HCT116 (cell line): ENCODE measurements around the gene GRM8.

ENCODE experiments used
- CEBPB ChIP-seq: IDR thresholded peaks from 2 replicates; pipeline ENCODE4 v1.6.1; 2012; ENCODE audit warnings: low read depth
- CTCF ChIP-seq, 3 experiments: fragments of 200-600 bp in 1 of 3; sonication (generic) in 1 of 3; IDR thresholded peaks in 2 of 3; conservative IDR thresholded peaks in 1 of 3; 2 replicates each; pipeline ENCODE4 v1.5.1; 2012 to 2017; ENCODE audit warnings: low read depth in 2 of 3, low read length in 2 of 3, antibody characterized with exemption in 1 of 3, borderline replicate concordance in 1 of 3, control low read depth in 1 of 3, mild to moderate bottlenecking in 1 of 3, mixed read lengths in 1 of 3, mixed run types in 1 of 3, moderate library complexity in 1 of 3; ENCODE audit not compliant: insufficient read depth in 1 of 3
- EZH2 ChIP-seq: fragments of 200-600 bp; sonication (generic); IDR thresholded peaks from 2 replicates; pipeline ENCODE4 v1.6.1; 2017; ENCODE audit warnings: antibody characterized with exemption, mixed run types
- POLR2A ChIP-seq: IDR thresholded peaks from 2 replicates; pipeline ENCODE4 v1.7.0; 2011; ENCODE audit warnings: borderline replicate concordance; ENCODE audit not compliant: insufficient read depth, insufficient read length; ENCODE audit errors: extremely low read depth
- TCF7L2 ChIP-seq: IDR thresholded peaks from 2 replicates; pipeline ENCODE4 v1.7.0; 2011; ENCODE audit warnings: borderline replicate concordance, inconsistent platforms; ENCODE audit not compliant: insufficient read depth, insufficient read length; ENCODE audit errors: extremely low read depth
- ZNF274 ChIP-seq: fragments of 200-500 bp; sonication (Bioruptor generic); IDR thresholded peaks from 2 replicates; pipeline ENCODE4 v1.6.1; 2014; ENCODE audit warnings: mild to moderate bottlenecking, low read depth, low read length, inconsistent platforms
- TF ChIP-seq, protein P1 (sequence below): IDR thresholded peaks from 2 replicates; pipeline ENCODE4 v1.6.1; 2012

DNA sequence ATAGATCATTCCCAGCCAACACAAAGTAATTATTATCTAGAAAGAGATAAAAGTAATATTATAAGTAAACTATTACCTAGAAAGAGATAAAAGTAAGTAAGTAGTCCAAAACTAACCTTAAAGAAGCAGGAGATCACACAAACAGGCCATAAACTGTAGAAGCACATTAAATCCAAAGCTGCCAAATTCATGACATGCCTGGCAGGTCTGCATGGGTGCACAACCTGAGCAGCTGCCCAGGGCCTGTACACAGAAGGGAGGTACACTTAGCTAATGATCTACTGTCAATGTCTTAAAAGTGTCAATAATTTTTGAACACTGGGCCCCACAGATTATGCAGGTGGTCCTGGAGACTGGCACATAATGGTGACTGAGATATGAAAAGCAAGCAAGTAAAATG, 196.5 kb downstream of the GRM8 start:
- TF ChIP-seq CTCF (IDR thresholded peaks at IDR 0.05 in 2 of 3, conservative IDR thresholded peaks at IDR 0.05 in 1 of 3; ENCODE audit: borderline replicate concordance in 1 of 3, insufficient read depth in 1 of 3, low read depth in 2 of 3, low read length in 2 of 3): no peak
- TF ChIP-seq TCF7L2: no peak
- no peak for TF ChIP-seq ZNF274
- TF ChIP-seq CEBPB: no peak
- TF ChIP-seq EZH2: no peak
- TF ChIP-seq, protein P1, sequence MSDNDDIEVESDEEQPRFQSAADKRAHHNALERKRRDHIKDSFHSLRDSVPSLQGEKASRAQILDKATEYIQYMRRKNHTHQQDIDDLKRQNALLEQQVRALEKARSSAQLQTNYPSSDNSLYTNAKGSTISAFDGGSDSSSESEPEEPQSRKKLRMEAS: no peak
- TF ChIP-seq POLR2A: no peak
